ENCODE results near the gene CLIC1. TPM values are rescaled to one million over a fixed set of nuclear protein-coding genes. Genes with fewer than 3 reads are reported as not detected.
A peak's percentile ranks its signal among the peaks of the same experiment; 100 is the strongest.

CLIC1 gene
- total and polyA plus RNA-seq, 2 donors (not counting 1 experiment from before 2014, with no cell fraction given), result 216 to 290 TPM

DNA sequence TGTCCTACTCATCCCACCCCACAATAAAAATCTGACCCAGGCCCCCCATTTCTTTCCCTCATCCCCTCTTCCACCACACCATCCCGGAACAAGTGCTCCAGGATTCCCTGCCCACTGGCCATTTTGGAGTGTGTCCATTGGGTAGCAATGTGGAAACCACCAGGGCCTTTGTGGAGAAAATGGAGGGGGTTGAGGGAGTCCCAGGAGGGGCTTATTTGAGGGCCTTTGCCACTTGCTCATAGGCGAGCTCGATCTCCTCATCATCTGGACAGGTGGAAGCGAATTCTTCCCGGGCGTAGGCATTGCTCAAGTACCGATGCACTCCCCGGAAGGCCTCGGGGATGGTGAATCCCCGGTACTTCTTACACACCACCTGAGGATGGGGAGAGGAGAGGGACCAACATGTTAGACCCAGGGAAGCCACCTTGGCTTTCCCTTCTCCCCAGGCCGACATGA, 5.7 kb downstream of the CLIC1 start:
- POLR2A ChIA-PET, result interaction anchor here (0.6 to 2.5 kb wide), 10 partner anchors 9 to 174 kb away, joined by 3 to 28 read pairs (median 8); partner anchors contain the start of genes ABHD16A, HSPA1A, HSPA1L and MSH5
- H3K4me1 Mint-ChIP-seq, result peaks cover 78% of the 10 kb centered on the region
- H3K27me3 Mint-ChIP-seq, result no peaks in the 10 kb centered on the region
- ATAC-seq (ENCODE audit: low read depth), result no peak
- H3K27ac Mint-ChIP-seq, result peak overlapping the region; percentile 97
- H3K9me3 Mint-ChIP-seq (ENCODE audit: insufficient read depth), result no peaks in the 10 kb centered on the region
- H4K20me1 ChIP-seq (ENCODE audit: control insufficient read depth, insufficient read depth, low read length, poor library complexity, severe bottlenecking), result peaks cover 15% of the 10 kb centered on the region
- no peak overlapping the region for H2AFZ ChIP-seq (ENCODE audit: insufficient read depth, low read depth, low read length, poor library complexity, severe bottlenecking)
- H3K4me1 ChIP-seq (ENCODE audit: control insufficient read depth in 2 of 2, insufficient read depth in 2 of 2, low read length in 2 of 2), result peaks cover 50 to 61% of the 10 kb centered on the region in 2 donors
- WGBS (ENCODE audit: insufficient coverage), result 100% methylated on average over 5 of the region's 11 CpGs
- H3K4me2 ChIP-seq (replicated peaks; ENCODE audit: low read depth, low read length, poor library complexity, severe bottlenecking), result peak overlapping the region; percentile 88
- TF ChIP-seq, protein P1, sequence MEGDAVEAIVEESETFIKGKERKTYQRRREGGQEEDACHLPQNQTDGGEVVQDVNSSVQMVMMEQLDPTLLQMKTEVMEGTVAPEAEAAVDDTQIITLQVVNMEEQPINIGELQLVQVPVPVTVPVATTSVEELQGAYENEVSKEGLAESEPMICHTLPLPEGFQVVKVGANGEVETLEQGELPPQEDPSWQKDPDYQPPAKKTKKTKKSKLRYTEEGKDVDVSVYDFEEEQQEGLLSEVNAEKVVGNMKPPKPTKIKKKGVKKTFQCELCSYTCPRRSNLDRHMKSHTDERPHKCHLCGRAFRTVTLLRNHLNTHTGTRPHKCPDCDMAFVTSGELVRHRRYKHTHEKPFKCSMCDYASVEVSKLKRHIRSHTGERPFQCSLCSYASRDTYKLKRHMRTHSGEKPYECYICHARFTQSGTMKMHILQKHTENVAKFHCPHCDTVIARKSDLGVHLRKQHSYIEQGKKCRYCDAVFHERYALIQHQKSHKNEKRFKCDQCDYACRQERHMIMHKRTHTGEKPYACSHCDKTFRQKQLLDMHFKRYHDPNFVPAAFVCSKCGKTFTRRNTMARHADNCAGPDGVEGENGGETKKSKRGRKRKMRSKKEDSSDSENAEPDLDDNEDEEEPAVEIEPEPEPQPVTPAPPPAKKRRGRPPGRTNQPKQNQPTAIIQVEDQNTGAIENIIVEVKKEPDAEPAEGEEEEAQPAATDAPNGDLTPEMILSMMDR (IDR thresholded peaks at IDR 0.05), result no peak
- TF ChIP-seq EZH2 (IDR thresholded peaks at IDR 0.05; ENCODE audit: borderline replicate concordance, insufficient read depth, low read depth, low read length, poor library complexity, severe bottlenecking), result no peak
- no peaks in the 10 kb centered on the region for H3K9me3 ChIP-seq (ENCODE audit: control extremely low read depth in 1 of 3, control insufficient read depth in 2 of 3, insufficient read depth in 1 of 3, low read length in 2 of 3)
- DNase-seq, result no peak
- CTCF ChIA-PET, result interaction anchor here (0.6 to 6.3 kb wide), 16 partner anchors 8 to 132 kb away, joined by 3 to 90 read pairs (median 4); partner anchors contain the start of genes ABHD16A, CLIC1, GPANK1 and HSPA1A
- no peaks in the 10 kb centered on the region for H3K27me3 ChIP-seq (replicated peaks in 1 of 4; ENCODE audit: control extremely low read depth in 1 of 4, control insufficient read depth in 3 of 4, insufficient read depth in 4 of 4, low read length in 3 of 4)
- peak overlapping the region; percentile 90 for H3K9ac ChIP-seq (ENCODE audit: low read length)
- H3K4me3 Mint-ChIP-seq, result peak overlapping the region; percentile 99
- H3K27ac ChIP-seq (ENCODE audit: low read length in 2 of 2), result peak overlapping the region; percentile 78 to 82
- H3K36me3 ChIP-seq (replicated peaks in 1 of 2; ENCODE audit: control extremely low read depth in 1 of 2, control insufficient read depth in 1 of 2, extremely low read depth in 1 of 2, insufficient read depth in 2 of 2, low read length in 1 of 2), result peaks cover 4 to 55% of the 10 kb centered on the region in 2 experiments
- H3K4me3 ChIP-seq (ENCODE audit: control extremely low read depth in 1 of 5, extremely low read depth in 1 of 5, insufficient read depth in 1 of 5, low read depth in 2 of 5, low read length in 4 of 5), result no peak overlapping the region
- H3K79me2 ChIP-seq (ENCODE audit: control insufficient read depth, insufficient read depth, low read length), result peaks cover 49% of the 10 kb centered on the region
- intact Hi-C loops (cut with micrococcal nuclease), result loop anchor here (1.0 to 10.0 kb wide), 4 partner anchors 8 to 464 kb away; partner anchors contain the start of genes DXO, GPSM3, LY6G5C and PBX2
